ENCODE results near the gene SPTBN4.
A peak's percentile ranks its signal among the peaks of the same experiment; 100 is the strongest.
"Not testable (repeated sequence)": the region's sequence is repeated elsewhere in the genome, so short reads cannot be mapped to it uniquely, and the experiment has no call there.

The SPTBN4 gene

DNA sequence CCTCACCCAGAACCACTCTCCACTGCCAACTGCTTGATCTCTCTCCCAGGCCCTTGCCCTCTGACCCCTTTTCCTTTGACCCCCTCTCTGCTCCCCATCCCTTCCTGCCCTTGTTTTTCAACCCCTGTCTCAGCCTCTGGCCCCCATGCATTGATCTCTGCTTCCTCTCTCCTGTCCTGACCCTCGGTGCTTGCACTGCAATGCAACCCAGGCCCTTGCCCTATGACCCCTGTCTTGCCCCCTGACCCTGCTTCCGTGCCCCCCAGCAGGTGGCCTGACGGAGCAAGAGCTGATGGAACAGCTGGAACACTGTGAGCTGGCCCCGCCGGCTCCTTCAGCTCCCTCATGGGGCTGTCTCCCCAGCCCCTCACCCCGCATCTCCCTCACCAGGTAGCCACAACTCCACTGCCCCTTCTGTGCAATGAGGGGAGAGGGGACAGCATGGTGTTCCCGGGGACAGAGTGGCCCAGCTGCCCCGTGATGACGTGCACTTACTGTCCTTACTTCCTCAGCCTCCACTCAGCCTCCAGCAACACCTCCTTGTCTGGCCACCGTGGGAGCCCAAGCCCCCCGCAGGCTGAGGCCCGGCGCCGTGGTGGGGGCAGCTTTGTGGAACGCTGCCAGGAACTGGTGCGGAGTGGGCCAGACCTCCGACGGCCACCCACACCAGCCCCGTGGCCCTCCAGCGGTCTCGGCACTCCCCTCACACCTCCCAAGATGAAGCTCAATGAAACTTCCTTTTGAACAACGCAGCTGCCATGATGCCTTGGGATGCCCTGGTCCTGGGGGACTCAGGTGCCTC lies 123.9 kb downstream of the SPTBN4 start:
- DNase-seq, result no peak

DNA sequence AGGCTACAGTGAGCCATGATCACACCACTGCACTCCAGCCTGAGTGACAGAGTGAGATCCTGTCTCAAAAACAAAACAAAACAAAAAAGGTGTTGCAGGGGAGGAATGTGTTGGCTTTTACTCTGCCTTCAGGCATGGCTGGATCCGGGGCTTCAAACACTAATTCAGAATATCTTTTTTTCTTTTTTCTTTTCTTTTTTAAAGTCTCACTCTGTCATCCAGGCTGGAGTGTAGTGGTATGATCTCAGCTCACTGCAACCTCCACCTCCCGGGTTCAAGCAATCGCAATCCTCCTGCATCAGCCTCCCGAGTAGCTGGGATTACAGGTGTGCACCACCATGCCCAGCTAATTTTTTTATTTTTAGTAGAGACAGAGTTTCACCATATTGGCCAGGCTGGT lies 124.9 kb downstream of the SPTBN4 start:
- DNase-seq, result not testable (repeated sequence)

GRCh38 chr19:40592170-40592569 lies 125.4 kb downstream of the SPTBN4 start:
- DNase-seq, result no peak

GRCh38 chr19:40594255-40594654 lies 127.5 kb downstream of the SPTBN4 start:
- no peak for DNase-seq

DNA sequence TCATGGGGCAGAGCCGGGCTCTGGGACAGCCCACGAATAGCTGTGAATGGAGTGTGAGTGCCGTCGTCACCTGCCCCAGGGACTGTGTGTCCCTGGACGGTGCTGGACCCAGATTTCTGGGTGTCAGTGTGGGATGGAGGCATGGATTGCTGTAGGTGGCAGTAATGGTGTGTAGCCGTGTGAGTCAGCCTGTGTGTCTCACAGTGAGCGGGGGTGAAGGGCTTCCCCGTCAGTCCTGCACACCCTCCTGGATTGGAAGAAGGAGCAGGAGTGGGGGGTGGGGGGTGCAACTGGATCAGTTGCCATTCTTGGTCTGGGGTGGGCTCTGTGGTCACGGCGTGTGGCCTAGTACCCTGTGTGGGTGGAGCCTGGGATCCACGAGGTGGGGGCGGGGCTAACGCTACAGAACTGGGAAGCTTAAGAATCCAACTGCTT lies 127.9 kb downstream of the SPTBN4 start:
- no peak for DNase-seq

DNA sequence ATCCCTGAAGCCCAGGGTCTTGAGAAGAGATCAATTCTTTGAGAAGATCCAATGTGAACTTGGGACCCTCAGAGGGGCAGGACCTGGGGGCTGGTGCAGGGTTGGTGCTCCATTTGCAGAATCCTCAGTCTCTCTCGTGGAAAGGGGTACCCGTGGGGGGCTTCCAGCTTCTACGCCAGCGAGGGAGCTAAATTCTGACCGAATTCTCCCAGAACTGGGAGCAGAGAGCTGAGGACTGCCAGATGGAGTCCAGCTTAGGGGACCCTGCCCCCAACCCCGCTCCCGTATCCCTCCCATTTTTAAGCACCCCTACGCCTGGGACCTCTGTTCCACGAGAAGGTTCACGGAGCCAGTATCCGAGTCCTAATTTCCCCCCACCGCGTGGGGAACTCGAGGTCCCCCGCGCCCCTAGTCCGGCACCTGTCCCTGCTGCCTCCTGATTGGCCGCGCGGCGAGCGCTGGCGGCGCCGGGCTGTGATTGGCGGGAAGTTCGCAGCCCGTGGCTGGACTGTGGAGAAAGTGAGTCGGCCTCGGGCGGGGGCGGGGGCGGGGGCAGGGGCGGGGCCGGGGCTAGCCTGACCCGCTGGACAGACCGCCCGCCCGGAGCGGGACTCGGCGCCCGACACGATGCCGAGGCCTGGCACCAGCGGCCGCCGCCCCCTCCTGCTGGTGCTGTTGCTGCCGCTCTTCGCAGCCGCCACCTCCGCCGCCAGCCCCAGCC lies 130.0 kb downstream of the SPTBN4 start:
- DNase-seq, result peak in 1 of 2 experiments; percentile 54

GRCh38 chr19:40597329-40597838 lies 130.6 kb downstream of the SPTBN4 start:
- DNase-seq, result no peak

DNA sequence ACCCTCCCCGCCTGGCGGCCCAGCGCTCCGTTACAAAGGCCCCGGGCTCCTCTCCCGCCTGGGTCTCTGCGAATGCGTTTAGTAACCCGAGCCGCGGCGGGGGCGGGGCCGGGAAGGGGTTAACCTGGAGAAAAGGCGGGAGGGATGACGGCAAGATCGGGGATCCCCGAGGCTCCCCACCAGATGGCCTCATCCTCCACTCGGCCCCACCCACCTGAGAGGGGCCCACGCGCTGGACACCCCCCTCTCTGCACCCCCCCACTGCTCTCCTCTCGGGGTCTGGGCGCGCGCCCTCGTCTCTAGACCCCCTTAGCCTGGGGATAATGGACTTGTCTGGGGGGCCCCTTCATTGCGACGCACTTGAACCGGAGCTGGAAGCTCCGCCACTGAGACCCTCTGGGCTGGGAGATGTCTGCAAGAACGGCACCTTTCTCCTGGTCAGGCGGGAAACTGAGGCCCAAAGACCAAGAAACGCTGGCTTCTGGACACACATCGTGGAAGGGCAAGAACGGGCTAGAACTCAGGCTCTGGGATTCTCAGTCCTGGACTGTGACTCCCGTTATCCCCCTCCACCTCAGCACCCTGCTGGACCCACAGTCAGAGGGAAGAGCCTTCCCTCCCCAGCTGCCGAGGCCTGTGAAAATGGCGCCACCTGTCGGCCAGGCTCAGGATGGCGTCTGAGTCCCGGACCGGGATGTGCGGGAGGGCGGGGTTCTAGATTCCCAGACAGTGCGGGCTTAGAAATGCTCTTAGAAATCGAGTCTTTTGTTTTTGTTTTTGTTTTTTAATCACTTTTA lies 131.5 kb downstream of the SPTBN4 start:
- peak; percentile 92 to 93 for DNase-seq

DNA sequence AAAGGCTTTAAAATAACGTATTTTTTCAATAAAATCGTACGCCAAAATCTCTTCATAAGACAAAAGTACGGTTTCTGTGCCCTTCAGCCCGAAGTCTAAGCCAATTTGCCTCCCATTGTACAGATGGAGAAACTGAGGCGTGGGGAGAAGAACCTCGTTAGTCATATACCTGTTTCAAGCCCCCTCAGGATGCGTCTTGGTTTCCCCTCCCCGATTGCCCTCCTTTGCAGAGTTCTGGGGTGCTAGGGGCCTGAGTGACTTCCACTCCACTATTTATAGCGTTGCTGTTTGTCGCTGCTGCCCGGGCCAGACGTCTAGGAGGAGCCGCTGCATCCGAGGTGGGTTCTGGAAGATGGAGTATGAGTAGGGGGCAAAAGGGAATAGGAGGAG lies 132.1 kb downstream of the SPTBN4 start:
- peak; percentile 43 to 48 for DNase-seq

DNA sequence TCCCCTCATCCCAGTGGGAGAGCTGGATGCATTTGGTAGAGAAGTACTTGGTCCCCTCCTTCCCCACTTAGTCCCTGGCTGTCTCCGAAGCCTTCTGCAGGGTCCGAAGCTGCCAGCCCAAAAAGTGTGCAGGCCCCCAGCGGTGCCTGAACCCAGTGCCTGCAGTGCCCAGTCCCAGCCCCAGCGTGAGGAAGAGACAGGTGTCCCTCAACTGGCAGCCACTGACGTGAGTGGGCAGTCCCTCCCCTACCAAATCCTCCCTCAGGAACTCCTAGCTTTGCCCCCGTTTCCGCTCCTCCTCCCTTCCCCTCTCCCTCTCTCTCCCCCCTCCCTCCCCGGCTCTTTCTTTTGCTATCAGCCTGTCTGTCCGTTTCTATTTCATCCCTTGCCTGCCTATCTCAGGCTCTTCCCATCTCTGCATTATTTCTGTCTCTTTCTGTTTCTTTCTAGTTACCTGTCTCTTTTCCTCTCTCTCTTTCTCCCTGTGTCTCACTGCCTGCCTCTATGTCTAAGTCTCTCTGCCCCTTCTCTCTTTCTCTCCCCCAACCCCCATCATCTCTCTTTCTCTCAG lies 132.6 kb downstream of the SPTBN4 start:
- peak in 1 of 2 experiments; percentile 51 for DNase-seq

- peak in 1 of 2 experiments; percentile 29 for DNase-seq
These were observed 133.2 kb downstream of the SPTBN4 start for GRCh38 chr19:40599902-40600569.

DNA sequence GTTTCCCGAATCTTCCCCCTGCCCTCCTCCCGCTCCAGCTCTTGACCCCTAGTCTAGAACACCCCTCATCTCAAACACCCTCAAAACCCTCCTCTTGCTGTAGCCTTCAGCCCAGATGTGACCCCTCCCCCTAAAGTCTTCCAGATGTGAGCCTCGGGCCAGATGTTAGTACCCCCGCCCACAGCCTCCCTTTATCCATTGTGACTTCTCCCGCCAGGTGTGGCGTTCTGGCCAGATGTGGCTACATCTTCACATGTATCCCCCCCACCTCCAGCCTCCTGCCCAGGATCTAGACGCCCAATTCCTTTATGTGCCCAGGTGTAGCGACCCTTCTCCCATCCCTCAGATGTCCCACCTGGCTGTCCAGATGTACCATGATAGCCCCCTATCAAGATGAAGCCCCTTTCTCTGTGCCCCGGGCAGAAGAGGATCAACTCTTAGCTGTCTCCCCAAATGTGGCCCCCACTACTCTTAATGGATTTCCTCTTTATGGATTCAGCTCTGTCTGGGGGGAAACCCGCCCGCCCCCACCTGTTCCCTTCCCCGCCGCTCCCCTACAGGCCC lies 133.9 kb downstream of the SPTBN4 start:
- DNase-seq, result peak in 1 of 2 experiments; percentile 31

- DNase-seq, result peak; percentile 54 to 58
These were observed 134.6 kb downstream of the SPTBN4 start, which contains the start of gene LTBP4 for GRCh38 chr19:40601134-40601974. TSS of gene LTBP4 (plus strand) at chr19:40601369. CDS start at chr19:40601388, 19 bp downstream.

GRCh38 chr19:40603071-40603388 lies 136.2 kb downstream of the SPTBN4 start:
- no peak for DNase-seq

DNA sequence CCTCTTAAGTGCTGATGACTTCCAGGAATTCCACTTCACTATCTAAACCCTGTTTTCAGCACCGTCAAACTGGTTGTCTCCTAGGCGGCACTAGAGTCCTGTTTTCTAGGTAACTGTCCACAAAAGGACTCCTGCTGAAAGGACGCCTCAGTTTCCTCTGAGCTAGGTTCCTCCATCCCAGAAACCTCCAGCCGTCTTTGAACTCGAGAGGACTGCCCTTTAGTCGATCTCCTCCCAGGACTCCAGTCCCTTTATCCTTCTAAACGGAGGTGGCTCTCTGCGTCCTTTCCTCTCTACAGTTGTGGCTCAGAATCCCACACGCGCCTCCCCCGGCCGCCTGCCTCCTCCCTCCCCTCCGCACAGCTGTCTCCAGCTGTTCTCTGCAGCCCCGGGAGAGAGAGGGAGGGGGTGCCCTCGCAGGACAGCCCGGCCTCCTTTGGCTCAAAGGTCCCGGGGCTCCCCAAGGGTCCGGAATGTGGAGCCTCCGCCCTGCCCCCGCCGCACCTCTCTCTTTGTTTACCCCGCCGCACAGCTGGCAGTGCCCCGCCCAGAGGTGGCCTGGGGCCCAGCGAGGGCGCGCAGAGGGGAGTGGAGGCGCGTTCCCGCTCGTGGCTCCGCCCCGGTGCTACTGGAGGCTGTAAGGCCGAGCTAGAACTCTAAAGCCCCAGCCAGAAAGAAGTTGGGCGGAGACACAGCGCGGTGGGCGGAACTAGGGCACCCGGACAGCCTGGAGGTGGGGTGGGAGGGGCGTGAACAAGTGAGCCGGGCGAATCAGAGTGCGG lies 136.8 kb downstream of the SPTBN4 start:
- DNase-seq, result peak; percentile 99

GRCh38 chr19:40604171-40604646 lies 137.4 kb downstream of the SPTBN4 start:
- DNase-seq, result no peak

GRCh38 chr19:40604647-40605215 lies 137.9 kb downstream of the SPTBN4 start:
- DNase-seq, result peak in 1 of 2 experiments; percentile 46

- DNase-seq, result peak; percentile 84 to 88
These were observed 138.6 kb downstream of the SPTBN4 start for GRCh38 chr19:40605216-40605971.
